GM12878 (cell line): ENCODE results near the gene NUP214. TPM values are rescaled to one million over a fixed set of nuclear protein-coding genes. Genes with fewer than 3 reads are reported as not detected.

ENCODE experiments used
- CBX3 ChIP-seq: fragments of 200-600 bp; sonication (generic); IDR thresholded peaks from 2 replicates; pipeline ENCODE4 v1.6.1; 2016; ENCODE audit warnings: low read depth, borderline replicate concordance
- DPF2 ChIP-seq: fragments of 450-650 bp; IDR thresholded peaks from 2 replicates; pipeline ENCODE4 v1.6.1; 2017; ENCODE audit warnings: mild to moderate bottlenecking
- EGR1 ChIP-seq, 2 experiments: IDR thresholded peaks; 1 replicate in 1 of 2; 2 replicates in 1 of 2; pipeline ENCODE4 v1.6.1; 2011 to 2012; ENCODE audit warnings: low read depth in 2 of 2, low read length in 2 of 2, borderline replicate concordance in 1 of 2, mild to moderate bottlenecking in 1 of 2, moderate library complexity in 1 of 2
- ESRRA ChIP-seq: IDR thresholded peaks from 2 replicates; pipeline ENCODE4 v1.6.1; 2012; ENCODE audit warnings: mild to moderate bottlenecking, low read length, improper control_type of control experiment
- ETV6 ChIP-seq, 2 experiments: fragments of 450-650 bp in 1 of 2; IDR thresholded peaks in 1 of 2; conservative IDR thresholded peaks in 1 of 2; 2 replicates each; pipeline ENCODE4 v1.6.1; 2014; ENCODE audit warnings: antibody characterized with exemption in 1 of 2, borderline replicate concordance in 1 of 2, low read depth in 1 of 2, mild to moderate bottlenecking in 1 of 2, moderate library complexity in 1 of 2
- JUND ChIP-seq: IDR thresholded peaks from 2 replicates; pipeline ENCODE4 v1.6.1; 2012; ENCODE audit warnings: low read depth, mild to moderate bottlenecking, low read length, improper control_type of control experiment, moderate library complexity
- KAT2A ChIP-seq: conservative IDR thresholded peaks from 2 replicates; pipeline ENCODE4 v1.6.1; 2011; ENCODE audit warnings: low read depth, low read length; ENCODE audit not compliant: control insufficient read depth
- LARP7 ChIP-seq: fragments of 450-650 bp; IDR thresholded peaks from 2 replicates; pipeline ENCODE4 v1.6.1; 2017; ENCODE audit warnings: mild to moderate bottlenecking
- MTA2 ChIP-seq: fragments of 450-650 bp; IDR thresholded peaks from 2 replicates; pipeline ENCODE4 v1.6.1; 2016; ENCODE audit warnings: low read depth, mild to moderate bottlenecking, moderate library complexity
- MXI1 ChIP-seq: fragments of 150-350 bp; IDR thresholded peaks from 2 replicates; pipeline ENCODE4 v1.6.1; 2011; ENCODE audit warnings: low read depth, mild to moderate bottlenecking, inconsistent platforms, low read length, improper control_type of control experiment
- NKRF ChIP-seq: fragments of 450-650 bp; conservative IDR thresholded peaks from 2 replicates; pipeline ENCODE4 v1.6.1; 2017; ENCODE audit warnings: mild to moderate bottlenecking, moderate library complexity
- NR2C2 ChIP-seq: IDR thresholded peaks from 2 replicates; pipeline ENCODE4 v1.6.1; 2011; ENCODE audit warnings: borderline replicate concordance, low read depth; ENCODE audit not compliant: control insufficient read depth, insufficient read length
- POU2F2 ChIP-seq: IDR thresholded peaks from 3 replicates; pipeline ENCODE4 v1.6.1; 2011; ENCODE audit warnings: low read depth, mild to moderate bottlenecking, low read length, borderline replicate concordance
- RAD21 ChIP-seq: IDR thresholded peaks from 2 replicates; pipeline ENCODE4 v1.6.1; 2011; ENCODE audit warnings: mild to moderate bottlenecking, low read depth, low read length, moderate library complexity; ENCODE audit not compliant: insufficient read depth
- RAD51 ChIP-seq: fragments of 450-650 bp; IDR thresholded peaks from 2 replicates; pipeline ENCODE4 v1.6.1; 2016; ENCODE audit warnings: moderate library complexity, mild to moderate bottlenecking, inconsistent platforms
- RB1 ChIP-seq: fragments of 450-650 bp; formaldehyde crosslinking; IDR thresholded peaks from 2 replicates; pipeline ENCODE4 v1.6.1; 2017; ENCODE audit warnings: mild to moderate bottlenecking, borderline replicate concordance
- SREBF2 ChIP-seq: IDR thresholded peaks from 2 replicates; pipeline ENCODE4 v1.6.1; 2012; ENCODE audit warnings: mild to moderate bottlenecking, low read length
- ZNF592 ChIP-seq: fragments of 450-650 bp; IDR thresholded peaks from 2 replicates; pipeline ENCODE4 v1.6.1; 2017; ENCODE audit warnings: mild to moderate bottlenecking, moderate library complexity
- ZSCAN29 ChIP-seq: fragments of 450-650 bp; IDR thresholded peaks from 2 replicates; pipeline ENCODE4 v1.6.1; 2017; ENCODE audit warnings: mild to moderate bottlenecking, moderate library complexity
- polyA plus RNA-seq, 11 experiments: library from polyadenylated mRNA; depleted of rRNA in 4 of 11; unstranded in 6 of 11; stranded (reverse) in 5 of 11; fragments of >200 nt; fragmentation: Nextera tagmentation in 4 of 11; fragmentation: Illumina TruSeq in 1 of 11; extraction: Ambion mirVana in 4 of 11; extraction: Trizol in 1 of 11; gene quantifications; 1 replicate in 1 of 11; 2 replicates in 10 of 11; pipeline versions ENCODE4 v1.2.1 to v1.2.3, GENCODE V29; 2011 to 2016; ENCODE audit warnings: inconsistent platforms in 2 of 11, missing spikeins in 2 of 11, low read depth in 1 of 11
- total RNA-seq, 4 experiments: library from RNA; depleted of rRNA in 3 of 4; stranded (reverse); fragments of >200 nt in 3 of 4; fragmentation: Illumina TruSeq in 1 of 4; extraction: Trizol in 1 of 4; gene quantifications; 2 replicates each; pipeline versions ENCODE4 v1.2.1 to v1.2.3, GENCODE V29; 2013 to 2021

Gene NUP214
- total and polyA plus RNA-seq, 10 of the 15 experiments (the other 5 are each of a cell fraction or from before 2014, with no cell fraction given): 11.7 to 53.8 (median 17.6) TPM

- TF ChIP-seq NKRF (0 out of 2 replicates have a peak, but pooled peaks have one; percentile 43), SREBF2 (no peak), ZSCAN29 (no peak), RAD51 (no peak), NR2C2 (no peak), JUND (no peak), LARP7 (no peak; the same call in 1 of the 2 replicates), POU2F2 (no peak), KAT2A (no peak), CBX3 (no peak), ESRRA (no peak), MXI1 (peak; percentile 59), ZNF592 (0 out of 2 replicates have a peak, but pooled peaks have one; percentile 38), ETV6 (conservative IDR thresholded peaks at IDR 0.05 in 1 of 2, IDR thresholded peaks at IDR 0.05 in 1 of 2; ENCODE audit: borderline replicate concordance in 1 of 2, low read depth in 1 of 2) (no peak), RB1 (peak; percentile 22; the same call in 1 of the 2 replicates), RAD21 (no peak), MTA2 (no peak), EGR1 (IDR thresholded peaks at IDR 0.05; ENCODE audit: borderline replicate concordance in 1 of 2, low read depth in 2 of 2, low read length in 2 of 2) (peak in 1 of 2 experiments; percentile 29; a peak in 1 of 3 replicates), DPF2 (0 out of 2 replicates have a peak, but pooled peaks have one; percentile 20)
Measured at GRCh38 chr9:131273146-131273855, 147.9 kb downstream of the NUP214 start (continued).
